PC-9 (cell line): Measurements from ENCODE around the gene FCN3. TPM values are rescaled to one million over a fixed set of nuclear protein-coding genes. Genes with fewer than 3 reads are reported as not detected.
"Not testable (repeated sequence)": the region's sequence is repeated elsewhere in the genome, so short reads cannot be mapped to it uniquely, and the experiment has no call there.

Experiments used
- BruUV-seq: library from RNA; stranded (reverse); fragments of 400-500 nt; replicated peaks from 2 replicates; lab custom pipeline; 2021; lab: Mats Ljungman, UMichigan
- CTCF ChIA-PET: fragments of 300-600 bp; sonication (Branson Sonifier 250); formaldehyde crosslinking; loops from one replicate; lab custom pipeline; 2022; ENCODE audit warnings: antibody characterized with exemption; lab: Charles Lee
- POLR2A ChIA-PET: fragments of 300-600 bp; sonication (Branson Sonifier 250); formaldehyde crosslinking; loops from one replicate; lab custom pipeline; 2022; ENCODE audit warnings: antibody characterized with exemption; ENCODE audit not compliant: unreplicated experiment; lab: Charles Lee
- DNase-seq, 2 experiments: peaks; one replicate each; pipeline versions ENCODE4 v3.0.0 to v3.0.0-alpha.2; 2015 to 2022; ENCODE audit warnings: mixed read lengths in 1 of 2
- H2AFZ ChIP-seq: fragments of 200-600 bp; sonication (generic); 2 replicates; pipeline ENCODE4 v1.8.1; 2017; ENCODE audit warnings: antibody characterized with exemption
- H3F3A ChIP-seq: fragments of 200-600 bp; sonication (generic); 2 replicates; pipeline ENCODE4 v1.8.1; 2017; ENCODE audit warnings: antibody characterized with exemption, mild to moderate bottlenecking, low read depth; ENCODE audit not compliant: insufficient read depth
- H3K27ac ChIP-seq: fragments of 200-600 bp; sonication (generic); 2 replicates; pipeline ENCODE4 v1.6.1; 2016; ENCODE audit warnings: mixed run types
- H3K27me3 ChIP-seq: fragments of 200-600 bp; sonication (generic); 2 replicates; pipeline ENCODE4 v1.6.1; 2016; ENCODE audit warnings: low read depth, mixed run types; ENCODE audit not compliant: insufficient read depth
- H3K36me3 ChIP-seq: fragments of 200-600 bp; sonication (generic); 2 replicates; pipeline ENCODE4 v1.6.1; 2016; ENCODE audit warnings: low read depth, mixed run types
- H3K4me1 ChIP-seq: fragments of 200-600 bp; sonication (generic); replicated peaks from 2 replicates; pipeline ENCODE4 v1.6.1; 2016; ENCODE audit warnings: mixed run types; ENCODE audit not compliant: insufficient read depth
- H3K4me2 ChIP-seq: fragments of 200-600 bp; sonication (generic); 2 replicates; pipeline ENCODE4 v1.6.1; 2017; ENCODE audit warnings: mixed run types
- H3K4me3 ChIP-seq: fragments of 200-600 bp; sonication (generic); 2 replicates; pipeline ENCODE4 v1.6.1; 2016; ENCODE audit warnings: mixed run types
- H3K79me2 ChIP-seq: fragments of 200-600 bp; sonication (generic); 2 replicates; pipeline ENCODE4 v1.6.1; 2017; ENCODE audit warnings: low read depth, mixed run types
- H3K9me2 ChIP-seq: fragments of 200-600 bp; sonication (generic); 2 replicates; pipeline ENCODE4 v1.8.1; 2017; ENCODE audit warnings: mild to moderate bottlenecking; ENCODE audit not compliant: insufficient read depth
- H3K9me3 ChIP-seq: fragments of 200-600 bp; sonication (generic); 2 replicates; pipeline ENCODE4 v1.8.1; 2016; ENCODE audit warnings: low read depth; ENCODE audit not compliant: insufficient read depth
- H4K20me1 ChIP-seq: fragments of 200-600 bp; sonication (generic); 2 replicates; pipeline ENCODE4 v1.8.1; 2017; ENCODE audit not compliant: insufficient read depth
- EZH2 ChIP-seq: fragments of 200-600 bp; sonication (generic); IDR thresholded peaks from 2 replicates; pipeline ENCODE4 v1.8.0; 2017; ENCODE audit warnings: antibody characterized with exemption, low read depth
- intact Hi-C: fragments of 100-400 bp; cut with micrococcal nuclease; formaldehyde crosslinking; loops from one replicate; pipeline ENCODE4 v1.10.0; 2022; ENCODE audit not compliant: unreplicated experiment
- total RNA-seq: library from RNA; stranded (reverse); gene quantifications from 2 replicates; pipeline ENCODE4 v1.2.3, GENCODE V29; 2021
- TF ChIP-seq, protein P1 (sequence below): fragments of 200-600 bp; sonication (generic); conservative IDR thresholded peaks from 2 replicates; pipeline ENCODE4 v1.6.1; 2017; ENCODE audit warnings: mixed run types, antibody characterized with exemption, mild to moderate bottlenecking, moderate library complexity

FCN3 gene
- total RNA-seq, 1 experiment from 2014 or later = not detected

DNA sequence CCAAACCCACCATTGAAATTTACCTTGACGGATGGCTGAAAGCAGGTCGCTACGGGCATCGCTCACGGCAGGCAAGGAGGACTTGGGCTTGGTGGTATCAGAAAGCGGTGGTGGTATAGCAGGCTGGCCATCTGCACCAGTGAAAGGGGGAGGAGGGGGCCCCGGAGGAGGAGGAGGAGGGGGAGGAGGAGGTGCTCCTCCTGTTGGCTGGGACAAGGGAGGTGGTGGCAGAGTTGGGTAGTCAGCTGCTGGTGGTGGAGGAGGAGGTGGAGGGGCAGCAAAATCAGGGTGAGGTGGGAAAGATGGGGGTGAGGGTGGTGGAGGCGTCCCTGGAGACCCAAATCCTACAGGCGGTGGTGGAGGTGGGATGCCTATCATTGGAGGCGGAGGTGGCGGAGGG lies 35.0 kb upstream of the FCN3 start:
- Histone ChIP-seq H3K27ac (no peak overlapping the region), H3K79me2 (no peaks in the 10 kb centered on the region), H3K4me2 (no peak overlapping the region), H3K4me3 (no peak overlapping the region), H3K36me3 (peaks cover 7% of the 10 kb centered on the region), H3K9me2 (no peaks in the 10 kb centered on the region), H3K4me1 (no peaks in the 10 kb centered on the region), H4K20me1 (no peaks in the 10 kb centered on the region), H3K9me3 (no peaks in the 10 kb centered on the region), H3K27me3 (no peaks in the 10 kb centered on the region), H3F3A (no peaks in the 10 kb centered on the region), H2AFZ (no peak overlapping the region)
- ChIA-PET POLR2A (no interaction called here), CTCF (no interaction called here)
- intact Hi-C loops = no loop called here
- no peak for TF ChIP-seq EZH2
- TF ChIP-seq, protein P1, sequence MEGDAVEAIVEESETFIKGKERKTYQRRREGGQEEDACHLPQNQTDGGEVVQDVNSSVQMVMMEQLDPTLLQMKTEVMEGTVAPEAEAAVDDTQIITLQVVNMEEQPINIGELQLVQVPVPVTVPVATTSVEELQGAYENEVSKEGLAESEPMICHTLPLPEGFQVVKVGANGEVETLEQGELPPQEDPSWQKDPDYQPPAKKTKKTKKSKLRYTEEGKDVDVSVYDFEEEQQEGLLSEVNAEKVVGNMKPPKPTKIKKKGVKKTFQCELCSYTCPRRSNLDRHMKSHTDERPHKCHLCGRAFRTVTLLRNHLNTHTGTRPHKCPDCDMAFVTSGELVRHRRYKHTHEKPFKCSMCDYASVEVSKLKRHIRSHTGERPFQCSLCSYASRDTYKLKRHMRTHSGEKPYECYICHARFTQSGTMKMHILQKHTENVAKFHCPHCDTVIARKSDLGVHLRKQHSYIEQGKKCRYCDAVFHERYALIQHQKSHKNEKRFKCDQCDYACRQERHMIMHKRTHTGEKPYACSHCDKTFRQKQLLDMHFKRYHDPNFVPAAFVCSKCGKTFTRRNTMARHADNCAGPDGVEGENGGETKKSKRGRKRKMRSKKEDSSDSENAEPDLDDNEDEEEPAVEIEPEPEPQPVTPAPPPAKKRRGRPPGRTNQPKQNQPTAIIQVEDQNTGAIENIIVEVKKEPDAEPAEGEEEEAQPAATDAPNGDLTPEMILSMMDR = no peak
- DNase-seq = no peak
- no TSS peak for BruUV-seq

DNA sequence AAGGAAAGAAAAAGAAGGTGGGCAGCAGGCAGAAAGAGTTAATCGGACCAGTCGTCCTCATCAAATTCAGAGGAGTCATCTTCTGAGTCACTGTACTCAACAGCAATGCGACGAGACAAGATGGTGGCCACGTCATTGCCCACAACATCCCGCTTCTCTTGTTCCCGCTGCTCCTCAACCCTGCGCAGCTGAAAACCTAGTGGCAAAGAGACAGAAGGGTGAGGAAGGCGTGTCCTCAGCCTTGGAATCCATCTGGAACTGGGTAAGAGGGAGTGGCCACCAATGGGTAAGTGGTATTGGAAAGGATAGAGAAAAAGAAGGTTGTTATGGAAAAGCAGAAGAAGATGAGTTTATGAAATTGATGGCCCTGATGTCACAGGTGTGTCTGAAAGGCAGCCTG lies 33.5 kb upstream of the FCN3 start:
- Histone ChIP-seq H3K79me2 (no peaks in the 10 kb centered on the region), H3K4me3 (no peak overlapping the region), H3K9me3 (no peaks in the 10 kb centered on the region), H3K27me3 (no peaks in the 10 kb centered on the region), H3K27ac (no peak overlapping the region), H3K9me2 (no peaks in the 10 kb centered on the region), H4K20me1 (no peaks in the 10 kb centered on the region), H3K4me1 (no peaks in the 10 kb centered on the region), H3F3A (no peaks in the 10 kb centered on the region; the same call in 1 of the 2 replicates), H3K4me2 (no peak overlapping the region), H3K36me3 (peaks cover 7% of the 10 kb centered on the region; the same call in 1 of the 2 replicates), H2AFZ (no peak overlapping the region)
- TF ChIP-seq EZH2 = no peak
- TF ChIP-seq, protein P1 = no peak
- DNase-seq = no peak
- ChIA-PET POLR2A (no interaction called here), CTCF (no interaction called here)
- BruUV-seq = no TSS peak
- intact Hi-C loops = no loop called here

DNA sequence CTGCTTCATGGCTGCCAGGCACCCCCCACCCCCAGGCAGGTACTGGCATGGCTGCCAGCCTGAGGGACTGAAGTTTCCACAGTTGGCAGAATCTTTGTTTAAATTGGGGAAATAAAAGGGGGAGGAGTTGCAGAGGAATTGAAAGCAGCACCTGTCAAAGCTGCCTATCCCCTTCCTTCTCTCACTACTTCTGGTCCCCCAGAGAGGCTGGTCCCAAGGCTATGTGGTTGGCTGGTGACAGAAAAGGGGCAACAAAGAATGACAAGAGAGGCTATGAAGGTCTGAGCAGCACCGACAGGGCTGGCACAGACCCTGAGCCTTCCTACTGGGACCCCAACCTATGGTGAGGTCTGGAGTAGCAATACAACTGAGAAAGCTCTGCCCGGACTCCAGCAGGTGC lies 32.2 kb upstream of the FCN3 start:
- H3K4me1 ChIP-seq, H3K27ac ChIP-seq, H3K36me3 ChIP-seq, H3K4me3 ChIP-seq, BruUV-seq, H4K20me1 ChIP-seq, DNase-seq, intact Hi-C loops, H3K27me3 ChIP-seq, H3K9me3 ChIP-seq, H2AFZ ChIP-seq, H3K4me2 ChIP-seq, H3K79me2 ChIP-seq, CTCF ChIA-PET, H3F3A ChIP-seq, H3K9me2 ChIP-seq, POLR2A ChIA-PET: not testable (repeated sequence)

DNA sequence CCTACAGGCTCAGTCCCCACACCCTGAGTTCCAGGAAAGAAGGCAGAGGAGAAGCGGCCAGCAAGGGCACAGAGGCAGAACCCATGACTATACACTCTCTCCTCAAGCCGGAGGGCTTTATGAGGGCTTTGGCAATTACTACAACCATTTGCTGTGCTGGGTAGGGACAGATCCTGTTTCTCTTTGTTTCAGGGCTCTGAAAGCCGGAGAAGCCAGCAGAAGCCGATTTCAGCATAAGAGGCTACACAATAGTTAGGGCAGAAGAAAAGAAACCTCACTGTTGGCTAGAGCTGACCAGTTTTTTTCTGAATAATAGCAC lies 31.7 kb upstream of the FCN3 start:
- Histone ChIP-seq H3K9me3 (no peaks in the 10 kb centered on the region), H2AFZ (no peak overlapping the region), H3K27ac (no peak overlapping the region), H3K79me2 (no peaks in the 10 kb centered on the region), H3K36me3 (no peaks in the 10 kb centered on the region), H3K9me2 (no peaks in the 10 kb centered on the region), H3F3A (peaks cover 5% of the 10 kb centered on the region), H3K27me3 (no peaks in the 10 kb centered on the region), H4K20me1 (no peaks in the 10 kb centered on the region), H3K4me3 (no peak overlapping the region), H3K4me1 (no peaks in the 10 kb centered on the region), H3K4me2 (no peak overlapping the region)
- DNase-seq = no peak
- no peak for TF ChIP-seq EZH2
- TF ChIP-seq, protein P1 = no peak
- intact Hi-C loops = no loop called here
- ChIA-PET POLR2A (no interaction called here), CTCF (no interaction called here)
- no TSS peak for BruUV-seq

DNA sequence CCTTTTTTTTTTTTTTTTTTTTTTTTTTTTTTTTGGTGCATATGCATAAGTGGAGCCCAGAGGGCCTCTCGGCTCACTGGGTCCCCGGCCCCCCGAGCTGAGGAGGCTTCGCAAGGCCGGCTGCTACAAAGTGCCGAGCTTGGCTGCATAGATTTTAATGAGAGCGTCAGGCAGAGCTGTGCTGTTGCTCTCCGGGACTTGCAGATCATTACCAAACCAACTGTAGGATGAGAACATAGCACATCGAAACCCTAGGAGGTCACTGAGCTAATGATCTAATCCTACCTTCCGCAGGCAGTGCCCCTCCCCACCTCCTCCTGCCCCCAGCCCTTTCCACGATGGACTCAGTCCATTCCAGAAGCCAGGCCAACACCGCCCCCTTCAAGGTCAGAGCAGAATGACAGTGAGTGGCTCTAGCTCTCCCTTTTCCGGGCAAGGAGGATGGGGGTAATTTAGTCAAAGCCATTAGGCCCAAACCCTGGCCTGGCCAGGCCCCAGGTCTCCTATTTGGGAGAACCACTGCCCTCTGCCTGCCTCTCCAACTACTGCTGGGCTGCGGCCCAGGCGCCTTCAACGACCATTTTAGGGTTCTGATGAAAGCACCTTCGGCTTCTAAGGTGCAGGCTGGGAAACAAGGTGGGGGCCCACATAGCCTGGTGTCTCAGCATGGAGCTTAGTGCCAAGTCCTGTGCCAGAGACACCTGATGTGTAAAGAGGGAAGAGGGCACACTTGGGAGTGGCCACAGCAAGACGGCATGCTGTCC lies 31.2 kb upstream of the FCN3 start:
- BruUV-seq, H2AFZ ChIP-seq, H3K4me2 ChIP-seq, H3K79me2 ChIP-seq, H3K4me3 ChIP-seq, H3K27ac ChIP-seq, H3F3A ChIP-seq, H3K27me3 ChIP-seq, POLR2A ChIA-PET, intact Hi-C loops, H3K4me1 ChIP-seq, H3K36me3 ChIP-seq, H3K9me2 ChIP-seq, H3K9me3 ChIP-seq, H4K20me1 ChIP-seq, CTCF ChIA-PET, DNase-seq: not testable (repeated sequence)
